Stomach (tissue), 9 donors: ENCODE measurements around the gene YPEL4. TPM values are rescaled to one million over a fixed set of nuclear protein-coding genes. Genes with fewer than 3 reads are reported as not detected.

Experiments used
- DNase-seq, 2 donors: peaks; one replicate each; pipeline versions ENCODE4 v3.0.0 to v3.0.0-alpha.2; 2013 to 2019
- H3K27ac ChIP-seq, 5 donors: fragments of 200-600 bp in 4 of 5; sonication (generic) in 4 of 5; one replicate each; pipeline ENCODE4 v1.5.1; 2013 to 2019; ENCODE audit warnings: mild to moderate bottlenecking in 1 of 5, moderate library complexity in 1 of 5
- H3K27me3 ChIP-seq, 3 donors: fragments of 200-600 bp; sonication (generic); one replicate each; pipeline ENCODE4 v1.5.1; 2017 to 2019; ENCODE audit warnings: mixed run types in 1 of 3
- H3K36me3 ChIP-seq, 4 donors: fragments of 200-600 bp; sonication (generic); 1 replicate in 3 of 4; 2 replicates in 1 of 4; pipeline ENCODE4 v1.5.1; 2016 to 2019
- H3K4me1 ChIP-seq, 4 donors: fragments of 200-600 bp; sonication (generic); one replicate each; pipeline ENCODE4 v1.5.1; 2016 to 2019
- H3K4me3 ChIP-seq, 4 donors: fragments of 200-600 bp; sonication (generic) in 3 of 4; one replicate each; pipeline ENCODE4 v1.5.1; 2016 to 2019; ENCODE audit warnings: mild to moderate bottlenecking in 1 of 4
- H3K9me3 ChIP-seq, 4 donors: fragments of 200-600 bp; sonication (generic); one replicate each; pipeline ENCODE4 v1.5.1; 2016 to 2019
- CTCF ChIP-seq, 7 experiments: fragments of 450-650 bp in 4 of 7; fragments of 200-600 bp in 3 of 7; sonication (generic) in 3 of 7; IDR thresholded peaks; one replicate each; pipeline ENCODE4 v1.5.1; 2016 to 2019; ENCODE audit warnings: antibody characterized with exemption in 7 of 7, control low read depth in 2 of 7, mild to moderate bottlenecking in 1 of 7
- EP300 ChIP-seq: sonication (generic); formaldehyde crosslinking; IDR thresholded peaks from one replicate; pipeline ENCODE4 v1.6.1; 2017; ENCODE audit warnings: antibody characterized with exemption
- POLR2A ChIP-seq, 4 donors: fragments of 450-650 bp; IDR thresholded peaks; one replicate each; pipeline ENCODE4 v1.6.1; 2016; ENCODE audit warnings: antibody characterized with exemption in 4 of 4, control low read depth in 2 of 4, mild to moderate bottlenecking in 1 of 4, moderate library complexity in 1 of 4
- POLR2AphosphoS5 ChIP-seq, 3 donors: sonication (generic); formaldehyde crosslinking; IDR thresholded peaks; one replicate each; pipeline ENCODE4 v1.6.1; 2016; ENCODE audit warnings: antibody characterized with exemption in 3 of 3
- WGBS, 5 donors: extraction: QIAGEN DNeasy Blood & Tissue Kit in 3 of 5; methylation state at CpG; one replicate each; pipeline versions ENCODE4 v1.1.5 to v1.1.7; 2013 to 2018; 5-methylcytosine and 5-hydroxymethylcytosine counted together
- intact Hi-C: fragments of 100-400 bp; cut with DNase I; formaldehyde crosslinking; loops from one replicate; pipeline ENCODE4 v1.15.1; 2023; ENCODE audit warnings: low total_unique reads
- polyA plus RNA-seq, 3 donors: library from polyadenylated mRNA; stranded (reverse); fragments of 200-250 nt; gene quantifications; one replicate each; pipeline ENCODE4 v1.2.3, GENCODE V29; 2013
- total RNA-seq, 5 donors: library from RNA; depleted of rRNA; stranded (reverse); fragments of >200 nt; gene quantifications; one replicate each; pipeline versions ENCODE4 v1.1.0 to v1.2.3, GENCODE V29; 2014 to 2016
- donor health status: healthy with polysubstance abuse.
- donor health status: Bipolar disorder and iron deficiency.
- donor health status: healthy.

YPEL4 gene
- total and polyA plus RNA-seq, 8 donors, result 0.29 to 3.2 (median 0.68) TPM; not detected in 3

- peaks cover 23 to 71% (median 57%) of the 10 kb centered on the region in 4 donors for H3K4me1 ChIP-seq
- intact Hi-C loops, result loop anchor here (10.0 kb wide), 1 partner anchor 302 kb away; no protein-coding TSS in a partner anchor
- H3K9me3 ChIP-seq, result no peaks in the 10 kb centered on the region
- TF ChIP-seq POLR2A (IDR thresholded peaks at IDR 0.05), result no peak
- TF ChIP-seq CTCF (IDR thresholded peaks at IDR 0.05), result no peak
- TF ChIP-seq POLR2AphosphoS5 (IDR thresholded peaks at IDR 0.05), result no peak
- TF ChIP-seq EP300, result no peak
- H3K27me3 ChIP-seq, result peaks cover 12 to 71% (median 47%) of the 10 kb centered on the region in 3 donors
- 5 to 13% (median 9%) methylated on average over 22 to 23 of the region's 23 CpGs for WGBS, 5 donors
- no peak overlapping the region for H3K27ac ChIP-seq
- no peak overlapping the region for H3K4me3 ChIP-seq
- DNase-seq, result peak in 1 of 2 donors; percentile 55
- H3K36me3 ChIP-seq, result no peaks in the 10 kb centered on the region
Measured at GRCh38 chr11:57646799-57647303, 2.9 kb downstream of the YPEL4 start.

- Histone ChIP-seq H3K4me3 (no peak overlapping the region), H3K36me3 (no peaks in the 10 kb centered on the region), H3K4me1 (peaks cover 23 to 73% (median 57%) of the 10 kb centered on the region in 4 donors), H3K27me3 (peaks cover 12 to 66% (median 47%) of the 10 kb centered on the region in 3 donors), H3K27ac (peak overlapping the region in 2 of 5 donors; percentile 52 to 56), H3K9me3 (no peaks in the 10 kb centered on the region)
- DNase-seq, result peak in 1 of 2 donors; percentile 41
- 32 to 39% (median 37%) methylated on average over 9 to 10 of the region's 10 CpGs for WGBS, 5 donors
- TF ChIP-seq POLR2A (IDR thresholded peaks at IDR 0.05), result no peak
- no peak for TF ChIP-seq CTCF (IDR thresholded peaks at IDR 0.05)
- no peak for TF ChIP-seq POLR2AphosphoS5 (IDR thresholded peaks at IDR 0.05)
- TF ChIP-seq EP300, result no peak
- intact Hi-C loops, result loop anchor here (10.0 kb wide), 1 partner anchor 301 kb away; no protein-coding TSS in a partner anchor
Measured at GRCh38 chr11:57646194-57646798, 3.4 kb downstream of the YPEL4 start.

- peak in 1 of 2 donors; percentile 54 for DNase-seq
- H3K4me3 ChIP-seq, result no peak overlapping the region
- H3K36me3 ChIP-seq, result no peaks in the 10 kb centered on the region
- 13 to 30% (median 23%) methylated on average over 5 of the region's 5 CpGs for WGBS, 5 donors
- H3K27ac ChIP-seq, result peak overlapping the region in 3 of 5 donors; percentile 7 to 56 (median 52)
- intact Hi-C loops, result loop anchor here (10.0 kb wide), 1 partner anchor 301 kb away; no protein-coding TSS in a partner anchor
- peaks cover 23 to 79% (median 63%) of the 10 kb centered on the region in 4 donors for H3K4me1 ChIP-seq
- TF ChIP-seq EP300 (no peak), POLR2A (IDR thresholded peaks at IDR 0.05) (no peak), CTCF (IDR thresholded peaks at IDR 0.05) (no peak), POLR2AphosphoS5 (IDR thresholded peaks at IDR 0.05) (no peak)
- H3K27me3 ChIP-seq, result peaks cover 12 to 60% (median 47%) of the 10 kb centered on the region in 3 donors
- no peaks in the 10 kb centered on the region for H3K9me3 ChIP-seq
Measured at GRCh38 chr11:57645689-57646085, 4.0 kb downstream of the YPEL4 start.

- peaks cover 25 to 79% (median 67%) of the 10 kb centered on the region in 4 donors for H3K4me1 ChIP-seq
- H3K9me3 ChIP-seq, result no peaks in the 10 kb centered on the region
- WGBS, 5 donors, result 7 to 13% (median 8%) methylated on average over 17 of the region's 17 CpGs
- no peaks in the 10 kb centered on the region for H3K36me3 ChIP-seq
- no peak overlapping the region for H3K4me3 ChIP-seq
- intact Hi-C loops, result loop anchor here (10.0 kb wide), 1 partner anchor 300 kb away; no protein-coding TSS in a partner anchor
- H3K27ac ChIP-seq, result peak overlapping the region in 3 of 5 donors; percentile 7 to 56 (median 52)
- peak; percentile 85 to 91 for DNase-seq
- peaks cover 12 to 53% (median 44%) of the 10 kb centered on the region in 3 donors for H3K27me3 ChIP-seq
- TF ChIP-seq EP300 (no peak), POLR2AphosphoS5 (IDR thresholded peaks at IDR 0.05) (no peak), POLR2A (IDR thresholded peaks at IDR 0.05) (no peak), CTCF (IDR thresholded peaks at IDR 0.05) (peak in 5 of 7 experiments; percentile 54 to 96 (median 88))
Measured at GRCh38 chr11:57644748-57645688, 4.7 kb downstream of the YPEL4 start.
